GM19035 (cell line): ENCODE data around the gene NAV2.

Experiments
- ATAC-seq: cut with Tn5 transposase; IDR thresholded peaks from one replicate; pipeline ENCODE4 v1.9.1; 2021; ENCODE audit not compliant: unreplicated experiment

Gene NAV2

DNA sequence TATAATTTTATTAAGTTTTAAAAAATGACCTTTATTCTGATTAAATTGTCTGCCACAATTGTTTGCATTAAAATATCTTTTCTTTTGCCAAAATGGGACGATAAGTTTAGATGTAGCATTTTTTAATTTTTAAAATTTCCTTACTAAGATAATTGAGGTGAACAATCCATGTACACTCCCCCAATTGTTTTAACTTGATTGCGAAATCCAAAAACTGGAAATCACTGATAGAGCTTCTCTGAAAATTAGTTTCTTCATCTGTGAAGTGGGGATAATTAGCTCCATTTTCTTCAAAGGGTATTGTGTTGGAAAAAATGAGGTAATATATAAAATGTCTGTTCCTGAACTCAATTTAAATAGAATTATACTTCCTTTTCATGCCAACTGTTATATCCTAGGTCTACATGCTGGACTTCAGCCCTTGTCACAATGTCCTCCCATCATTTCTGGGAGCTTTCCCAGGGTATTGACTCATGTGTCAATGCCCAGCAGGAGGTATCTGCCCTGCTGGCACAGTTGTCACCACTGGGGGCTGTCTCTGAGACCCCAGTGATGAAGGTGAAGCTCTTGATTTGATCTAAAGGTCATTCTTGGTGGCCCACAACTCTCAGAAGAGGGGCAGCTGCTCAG lies 28.7 kb upstream of the NAV2 start:
- ATAC-seq = no peak

DNA sequence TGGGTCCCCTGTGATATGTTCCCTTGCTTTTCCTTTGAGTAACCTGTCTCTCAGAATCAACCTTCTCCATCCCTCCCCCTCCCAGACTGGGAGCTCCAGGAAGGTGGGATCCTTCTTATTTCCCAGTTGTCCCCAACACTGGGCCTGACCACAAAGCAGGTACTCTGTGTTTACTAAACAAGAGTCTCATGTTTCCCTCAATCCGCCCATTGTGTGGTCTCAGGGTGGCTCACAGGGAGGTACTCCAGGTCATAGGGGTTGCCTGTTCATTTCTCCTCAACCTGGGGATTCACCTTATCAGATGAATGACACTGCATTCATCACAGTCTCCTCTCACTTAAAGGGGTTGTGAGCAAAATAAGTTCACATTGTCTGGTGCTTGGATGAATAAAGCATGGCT lies 26.4 kb upstream of the NAV2 start:
- ATAC-seq = no peak

DNA sequence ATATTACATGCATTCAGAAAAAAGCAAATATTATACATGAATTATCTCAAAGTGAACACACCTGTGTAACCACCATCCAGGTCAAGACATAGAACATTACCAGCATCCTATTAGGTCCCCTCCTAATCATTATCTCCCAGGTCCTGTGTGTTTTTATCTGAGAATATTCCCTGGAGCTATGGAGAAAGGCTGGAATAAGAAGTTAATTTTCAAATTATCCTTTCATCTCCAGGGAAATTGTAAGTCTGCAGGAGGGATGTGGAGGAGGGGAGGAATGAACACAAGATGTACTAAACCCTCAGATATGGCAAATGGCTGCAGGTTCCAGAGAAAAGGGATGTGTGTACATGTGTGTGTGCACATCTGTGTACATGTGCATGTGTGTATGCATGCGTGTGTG lies 25.2 kb upstream of the NAV2 start:
- no peak for ATAC-seq

DNA sequence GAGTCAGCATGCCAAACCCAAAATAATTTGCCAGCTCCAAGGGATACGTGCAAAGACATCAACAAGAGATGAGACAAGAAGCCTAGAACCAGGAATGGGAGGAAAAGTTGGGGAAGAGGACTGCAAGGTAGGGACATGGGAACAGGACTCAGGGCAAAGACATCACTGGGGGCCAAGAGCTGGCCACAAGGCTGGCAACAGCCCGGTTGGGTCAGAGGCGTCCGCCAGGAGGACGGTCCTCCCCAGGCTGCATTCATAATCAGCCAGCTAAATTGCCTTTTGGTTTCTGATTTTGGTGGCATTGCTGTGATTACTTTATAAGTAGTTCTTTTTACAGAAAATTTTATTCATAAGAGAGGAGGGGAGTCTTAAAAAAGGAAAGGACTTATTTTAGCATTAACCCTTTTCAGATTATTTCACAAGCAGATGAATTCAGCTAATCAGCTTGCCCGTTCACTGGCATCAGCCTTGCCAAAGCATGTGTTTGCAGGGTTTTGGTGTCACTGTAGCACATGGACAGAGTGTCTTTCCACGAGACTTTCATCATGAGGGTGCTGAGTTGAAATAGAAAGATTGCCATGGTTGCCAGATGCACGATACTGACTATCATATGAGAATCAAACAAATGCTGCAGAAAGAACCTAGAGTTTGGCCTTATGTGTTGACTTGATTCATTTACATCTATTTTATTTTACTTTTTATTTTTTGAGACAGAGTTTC lies 23.2 kb upstream of the NAV2 start:
- ATAC-seq = no peak

DNA sequence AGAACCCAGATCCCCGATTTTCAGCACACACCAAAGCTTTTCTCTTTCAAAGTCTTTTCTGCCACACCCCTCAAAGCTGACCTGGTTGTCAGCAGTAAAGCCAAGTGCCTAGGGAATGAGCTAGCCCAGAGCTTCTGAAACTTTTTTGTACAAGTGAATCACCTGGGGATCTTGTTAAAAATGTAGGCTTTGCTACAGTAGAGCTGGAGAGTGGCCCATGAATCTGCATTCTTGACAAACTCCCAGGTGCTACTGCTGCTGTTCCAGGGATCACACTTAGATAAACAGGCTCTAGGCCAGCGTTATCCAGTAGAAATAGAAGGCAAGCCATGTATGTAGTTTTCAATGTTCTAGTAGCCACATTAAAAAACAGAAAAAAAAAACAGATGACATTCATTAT lies 21.8 kb upstream of the NAV2 start:
- ATAC-seq = no peak

DNA sequence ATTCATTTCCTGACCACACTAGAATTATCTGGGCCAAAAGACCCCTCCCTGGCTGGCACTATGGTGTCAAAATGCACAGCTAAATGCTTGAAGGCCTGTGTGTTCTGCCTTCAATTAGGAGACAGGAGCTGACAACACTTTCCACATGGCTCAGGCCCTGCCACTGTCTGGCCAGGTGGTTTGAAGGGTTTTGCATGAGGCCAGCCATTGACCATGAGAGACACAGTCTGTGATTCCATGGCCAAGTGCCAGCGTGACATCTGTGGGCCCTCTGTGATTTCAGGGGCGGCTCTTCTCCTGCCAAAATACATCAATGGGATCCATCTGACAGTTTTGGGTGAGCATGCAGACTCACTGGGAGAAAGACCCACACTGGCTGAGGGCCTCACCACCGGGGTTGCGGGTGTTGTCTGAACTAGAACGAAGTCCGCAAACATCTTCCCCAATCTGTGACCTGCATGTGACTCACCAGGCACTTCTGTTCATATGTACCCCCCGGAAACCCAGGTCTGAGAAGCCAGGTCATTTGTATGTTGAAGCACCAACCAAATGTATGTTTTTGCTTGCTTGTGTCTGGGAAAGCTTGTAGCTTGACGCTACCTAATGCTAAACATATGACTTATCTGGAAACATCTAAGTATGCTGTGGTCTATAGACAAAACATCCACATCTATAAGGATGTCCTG lies 20.7 kb upstream of the NAV2 start:
- ATAC-seq = no peak

DNA sequence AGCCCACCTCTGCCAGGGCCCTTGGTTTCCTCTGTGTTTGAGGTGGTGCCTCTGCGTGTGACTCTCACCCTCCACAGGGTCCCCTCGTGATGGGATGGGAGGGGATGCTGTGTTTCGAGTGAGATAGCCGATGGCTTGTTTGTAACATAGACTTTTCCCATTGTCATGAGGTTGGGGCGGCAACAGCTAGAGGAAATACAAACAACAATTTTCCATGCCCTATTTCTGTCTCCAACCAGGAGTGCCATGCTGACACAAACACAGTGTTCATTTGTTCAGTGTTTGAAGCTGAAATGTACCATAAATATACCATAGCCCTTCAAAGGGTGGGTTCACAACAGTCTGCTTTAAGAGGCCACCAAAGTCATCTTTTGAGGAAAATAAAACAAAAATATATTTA lies 19.5 kb upstream of the NAV2 start:
- ATAC-seq = no peak

DNA sequence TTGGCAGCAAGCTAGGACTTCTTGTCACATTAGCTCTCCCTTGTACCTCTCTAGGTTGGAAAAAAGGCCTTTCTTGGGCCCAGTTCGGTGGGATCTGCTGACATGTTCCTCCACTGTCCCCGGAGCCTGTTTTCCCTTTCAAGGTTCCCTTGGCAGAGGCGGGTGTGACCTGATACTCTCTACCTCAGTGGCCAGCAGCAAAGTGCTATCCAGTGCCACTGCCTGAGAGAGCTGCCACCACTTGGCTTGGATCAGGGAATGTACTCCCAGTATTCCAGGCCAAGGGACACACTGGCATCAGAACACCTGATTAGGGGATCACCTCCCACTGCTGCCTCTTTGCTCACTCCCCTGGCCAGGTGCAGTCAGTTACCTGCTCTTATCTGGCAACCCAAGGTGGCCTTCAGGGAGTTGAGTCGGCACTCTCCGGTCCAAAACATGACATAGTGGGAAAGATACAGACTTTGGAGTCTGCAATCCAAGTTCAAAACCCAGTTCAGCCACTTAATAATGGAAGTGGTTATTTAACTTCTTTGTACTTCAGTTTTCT lies 17.8 kb upstream of the NAV2 start:
- no peak for ATAC-seq

DNA sequence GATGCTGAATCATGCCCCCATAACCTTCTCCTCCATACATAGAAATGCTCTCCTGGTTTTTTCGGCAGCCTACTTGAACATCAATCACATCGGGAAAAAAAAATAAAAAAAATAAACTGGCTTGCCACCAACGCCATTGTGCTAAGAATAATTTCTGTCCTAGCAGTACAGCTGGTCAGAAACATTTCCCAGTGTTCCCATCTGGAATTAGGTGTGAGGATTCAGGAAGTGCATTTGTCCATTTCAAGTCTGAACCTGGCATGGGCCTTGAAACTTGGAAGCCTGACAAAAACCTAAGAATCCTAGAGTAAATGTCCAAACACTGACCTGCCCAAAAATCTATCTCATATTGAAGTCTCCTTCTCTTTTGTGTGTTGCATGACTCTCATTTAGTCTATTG lies 16.6 kb upstream of the NAV2 start:
- no peak for ATAC-seq

DNA sequence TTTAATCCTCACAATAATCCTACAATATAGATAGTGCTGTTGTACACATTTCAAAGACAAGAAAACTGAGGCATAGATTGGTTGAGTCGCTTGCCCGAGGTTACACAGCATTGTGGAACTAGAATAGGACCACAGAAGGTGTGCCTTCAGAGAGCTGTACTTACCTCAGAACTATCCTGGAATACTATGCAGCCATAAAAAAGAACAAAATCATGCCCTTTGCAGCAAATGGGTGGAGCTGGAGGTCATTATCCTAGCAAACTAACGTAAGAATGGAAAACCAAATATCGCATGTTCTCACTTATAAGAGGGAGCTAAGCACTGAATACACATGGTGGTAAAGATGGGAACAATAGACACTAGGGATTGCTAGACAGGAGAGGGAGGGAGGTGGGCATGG lies 15.7 kb upstream of the NAV2 start:
- ATAC-seq = no peak

DNA sequence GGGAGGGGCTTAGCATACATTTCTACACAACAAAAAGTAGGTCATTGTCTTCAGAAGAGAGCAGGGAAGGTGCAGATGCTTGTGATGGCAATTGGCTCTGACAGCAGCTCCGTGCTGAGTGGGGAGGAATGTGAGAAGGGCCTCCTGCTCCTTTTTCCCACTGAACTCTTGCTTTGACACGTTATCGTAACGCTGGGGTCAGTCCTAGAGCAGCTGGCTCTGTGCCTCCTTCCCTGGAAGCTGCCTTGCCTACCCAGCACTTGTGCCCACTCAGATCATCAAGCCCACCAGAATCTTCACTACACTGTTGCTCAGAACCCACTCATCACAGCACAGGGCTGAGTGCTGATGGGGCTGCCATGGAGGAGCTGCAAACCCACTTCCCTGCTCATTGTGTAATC lies 14.9 kb upstream of the NAV2 start:
- ATAC-seq = no peak

DNA sequence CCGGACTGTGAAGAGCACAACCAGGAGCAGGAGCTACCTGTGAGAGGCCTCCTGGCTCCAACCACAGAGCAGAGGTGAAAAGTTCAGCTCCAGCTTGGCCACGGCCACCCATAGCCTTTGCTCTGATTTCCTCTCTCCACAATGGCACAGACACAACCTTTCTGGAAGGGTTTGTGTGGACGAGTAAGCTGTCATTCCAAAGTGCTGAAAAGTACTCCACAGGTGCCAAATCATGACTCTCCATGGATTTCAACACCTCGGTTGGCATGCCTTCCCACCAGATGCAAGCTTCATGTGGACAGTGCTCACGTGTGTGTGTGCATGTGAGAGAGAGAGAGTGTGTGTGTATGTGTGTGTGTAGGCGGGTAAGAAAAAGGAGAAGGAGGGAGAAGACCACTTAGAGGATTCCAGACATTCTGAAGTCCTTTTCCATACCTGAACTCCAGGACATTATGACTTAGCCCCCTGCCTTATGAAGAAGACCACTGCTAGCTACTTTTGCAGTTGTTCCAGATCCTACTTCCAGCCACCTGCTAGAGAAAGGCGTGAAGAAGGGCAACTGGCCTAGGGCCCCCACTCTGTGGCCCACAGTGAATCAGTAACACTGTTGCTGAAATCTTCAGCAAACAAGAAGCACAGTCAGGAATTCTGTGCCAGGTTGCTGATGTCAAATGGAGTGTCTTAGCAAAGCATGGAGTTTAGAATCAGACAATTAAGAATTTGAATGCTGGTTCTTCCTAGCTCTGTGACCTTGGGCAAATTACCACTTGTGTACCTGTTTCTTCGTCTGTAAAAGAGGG lies 13.9 kb upstream of the NAV2 start:
- ATAC-seq = no peak

DNA sequence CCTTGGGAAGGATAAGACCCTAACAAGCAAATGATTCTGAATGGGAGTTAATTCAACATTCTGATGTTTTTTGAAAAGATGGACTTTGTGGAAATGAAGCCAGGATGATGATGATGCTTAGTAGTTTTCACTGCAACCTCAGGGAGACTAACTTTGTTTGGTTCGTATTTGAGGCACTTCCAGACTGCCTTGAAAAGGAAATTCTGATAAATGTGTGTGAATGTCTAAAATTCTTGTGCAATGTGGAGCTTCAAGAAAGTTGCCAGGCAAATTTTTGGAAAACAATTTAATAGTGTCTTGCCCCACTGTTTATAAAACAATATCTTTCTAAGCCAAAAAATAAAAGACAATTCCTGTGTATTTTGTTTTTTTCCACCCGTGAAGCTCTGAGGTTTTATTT lies 11.2 kb upstream of the NAV2 start:
- ATAC-seq = no peak

DNA sequence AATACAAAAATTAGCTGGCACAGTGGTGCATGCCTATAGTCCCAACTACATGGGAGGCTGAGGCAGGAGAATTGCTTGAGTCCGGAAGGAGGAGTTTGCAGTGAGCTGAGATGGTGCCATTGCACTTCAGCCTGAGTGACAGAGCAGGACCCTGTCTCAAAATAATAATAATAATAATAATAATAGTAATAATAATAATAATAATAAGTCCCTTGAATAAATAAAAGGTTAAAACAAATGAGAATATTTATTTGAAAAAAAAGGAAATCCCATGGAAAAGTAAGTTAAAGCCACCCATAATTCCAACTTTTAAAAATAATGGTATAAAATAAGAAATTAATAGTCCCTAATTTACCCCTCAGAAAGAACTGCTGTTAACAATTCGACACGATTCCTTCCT lies 10.0 kb upstream of the NAV2 start:
- no peak for ATAC-seq

DNA sequence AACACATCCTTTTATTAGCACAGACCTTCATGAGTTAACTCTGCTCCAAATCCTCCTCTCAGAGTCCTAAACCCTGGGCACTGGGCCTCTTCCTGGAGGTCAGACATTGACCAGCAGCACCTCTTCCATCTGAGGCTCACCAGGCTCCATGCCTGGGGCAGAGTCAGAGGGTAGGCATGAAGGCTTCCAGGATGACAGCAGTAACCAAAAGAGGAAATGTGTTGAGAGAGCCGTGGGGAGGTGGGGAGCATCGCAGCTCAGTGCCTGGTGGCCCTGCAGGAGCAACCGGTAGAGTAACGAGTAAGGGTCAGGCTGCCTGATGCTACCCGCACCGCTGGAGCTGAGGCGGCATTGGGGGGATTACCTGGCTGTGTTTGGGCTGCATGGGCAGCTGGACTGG lies 9.4 kb upstream of the NAV2 start:
- no peak for ATAC-seq

DNA sequence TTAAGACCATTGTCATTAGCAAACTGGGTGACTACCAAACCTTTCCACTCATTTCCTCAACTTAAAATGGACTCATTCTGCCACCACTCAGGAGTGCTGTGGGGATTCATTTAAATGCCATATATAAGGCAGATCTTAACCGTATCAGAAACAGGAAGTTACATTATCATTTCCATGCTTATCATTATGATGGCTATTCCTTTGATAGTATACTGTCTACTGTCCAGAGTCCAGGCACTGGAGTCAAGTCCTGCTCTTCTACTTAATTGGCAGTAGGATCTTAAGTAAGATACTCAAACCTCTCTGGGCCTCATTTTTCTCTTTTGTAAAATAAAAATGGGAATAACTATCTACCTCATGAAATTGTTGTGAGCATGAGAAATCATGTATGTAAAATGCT lies 8.4 kb upstream of the NAV2 start:
- ATAC-seq = no peak

DNA sequence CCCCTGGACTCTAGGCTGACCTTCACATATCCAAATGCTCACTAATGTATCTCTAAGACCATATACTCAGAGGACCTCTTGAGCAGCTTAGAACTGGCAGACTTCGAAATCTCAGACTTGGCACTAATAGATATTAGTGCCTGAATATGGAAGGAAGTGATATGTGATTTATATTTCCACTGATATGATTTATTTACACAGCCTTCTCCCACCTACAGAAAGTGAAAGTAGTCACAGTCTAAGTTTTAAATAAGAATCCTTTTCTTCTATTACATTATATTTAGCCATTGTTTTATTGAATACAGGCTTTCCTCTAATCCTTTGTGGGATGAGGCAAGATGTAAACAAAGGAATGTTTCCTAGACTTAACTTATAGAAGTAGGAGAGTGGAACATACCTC lies 6.7 kb upstream of the NAV2 start:
- ATAC-seq = no peak

DNA sequence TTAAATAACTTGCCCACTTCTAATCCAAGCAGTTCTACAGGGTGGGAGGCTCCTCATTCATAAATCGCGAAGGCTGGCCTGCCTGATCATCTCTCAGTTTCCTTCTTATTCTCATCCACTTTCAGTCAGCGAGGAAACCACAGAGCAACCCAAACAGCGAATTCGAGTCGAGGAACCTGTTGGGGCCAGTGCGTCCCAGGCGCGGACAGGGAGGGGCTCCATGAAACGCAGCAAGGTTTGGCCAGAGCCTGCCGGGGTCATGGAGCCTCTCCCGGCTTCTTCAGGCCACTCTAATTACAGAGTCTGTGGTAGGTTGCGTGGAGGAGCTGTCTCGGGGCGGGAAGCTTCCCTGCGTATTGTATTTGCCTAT lies 741 bp upstream of the NAV2 start:
- ATAC-seq = peak; percentile 6

DNA sequence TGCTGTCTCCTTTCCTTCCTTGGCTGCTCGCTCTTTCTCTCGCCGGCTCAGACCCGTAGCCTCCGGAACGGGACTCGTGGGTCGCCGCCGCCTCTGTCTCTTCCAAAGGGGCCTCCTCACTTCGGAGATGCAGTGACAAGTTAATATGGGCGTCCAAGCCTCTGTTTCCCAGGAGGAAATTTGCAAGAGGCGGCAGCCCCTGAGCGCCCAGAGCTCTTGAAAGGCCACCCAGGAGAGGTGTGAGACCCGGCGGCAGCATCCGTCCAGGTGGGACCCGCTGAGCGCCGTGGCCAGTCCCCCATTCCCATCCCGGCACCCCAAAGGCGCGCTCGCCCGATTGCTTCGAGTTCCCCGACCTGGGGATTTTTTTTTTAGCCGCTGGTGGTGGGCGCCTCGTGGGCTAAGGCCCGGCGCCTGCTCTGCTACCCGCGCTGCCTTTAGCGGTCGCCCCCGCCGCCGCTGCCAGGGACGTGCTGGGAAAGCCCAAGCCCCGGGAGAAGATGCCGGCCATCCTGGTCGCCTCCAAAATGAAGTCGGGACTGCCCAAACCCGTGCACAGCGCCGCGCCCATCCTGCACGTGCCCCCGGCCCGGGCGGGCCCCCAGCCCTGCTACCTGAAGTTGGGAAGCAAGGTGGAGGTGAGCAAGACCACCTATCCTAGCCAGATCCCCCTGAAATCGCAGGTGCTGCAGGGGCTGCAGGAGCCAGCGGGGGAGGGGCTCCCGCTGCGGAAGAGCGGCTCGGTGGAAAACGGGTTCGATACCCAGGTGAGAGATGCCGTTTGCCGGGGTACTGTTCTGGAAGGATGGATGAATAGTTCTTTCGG lies 772 bp downstream of the NAV2 start:
- ATAC-seq = peak; percentile 33

DNA sequence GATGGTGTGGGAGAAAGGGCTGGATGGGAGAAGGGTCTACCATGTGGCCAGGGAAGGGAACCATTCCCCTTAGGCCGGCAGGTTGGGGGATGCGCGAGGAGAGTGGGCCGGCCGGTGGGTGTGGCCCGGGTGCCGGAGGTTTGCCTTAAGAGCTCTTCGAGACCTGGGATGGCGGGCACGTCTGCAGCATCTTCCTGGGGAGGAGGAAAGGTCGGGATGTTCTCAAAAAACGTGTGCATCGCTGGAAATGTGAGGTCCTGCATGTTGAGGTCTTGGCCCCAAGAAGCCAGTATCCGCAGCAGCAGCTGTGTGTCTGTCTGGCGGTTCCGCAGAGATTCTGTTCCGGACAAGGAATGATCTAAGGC lies 1.4 kb downstream of the NAV2 start:
- ATAC-seq = no peak
